ENCODE data around the gene PRKCQ. TPM values are rescaled to one million over a fixed set of nuclear protein-coding genes. Genes with fewer than 3 reads are reported as not detected.

The PRKCQ gene
- total and polyA plus RNA-seq, 9 donors: 8.4 to 21.9 (median 14.7) TPM

DNA sequence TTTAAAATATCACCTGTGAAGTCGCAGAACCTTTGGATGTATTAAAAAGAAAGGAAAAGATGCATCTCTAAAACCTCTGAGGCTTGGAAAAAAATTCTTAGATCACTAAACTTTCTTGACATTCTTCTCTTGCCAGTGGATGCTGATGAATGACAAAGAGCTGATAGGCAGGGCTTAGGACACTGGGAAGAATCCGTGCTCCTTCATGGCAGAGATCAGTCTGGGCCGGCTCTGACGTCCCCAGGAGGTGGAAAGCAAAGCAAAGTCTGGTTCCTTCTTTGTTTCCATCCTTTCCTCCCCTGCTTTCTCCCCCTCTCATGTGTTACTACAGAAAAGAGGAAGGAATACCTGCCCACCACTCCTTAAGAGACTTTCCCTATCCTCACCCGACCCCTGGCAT is 161.9 kb downstream of the PRKCQ start:
- no peaks in the 10 kb centered on the region for H3K36me3 ChIP-seq (ENCODE audit: control insufficient read depth, insufficient read depth, low read length)
- WGBS (ENCODE audit: insufficient coverage): 23% methylated on average over 3 of the region's 5 CpGs

DNA sequence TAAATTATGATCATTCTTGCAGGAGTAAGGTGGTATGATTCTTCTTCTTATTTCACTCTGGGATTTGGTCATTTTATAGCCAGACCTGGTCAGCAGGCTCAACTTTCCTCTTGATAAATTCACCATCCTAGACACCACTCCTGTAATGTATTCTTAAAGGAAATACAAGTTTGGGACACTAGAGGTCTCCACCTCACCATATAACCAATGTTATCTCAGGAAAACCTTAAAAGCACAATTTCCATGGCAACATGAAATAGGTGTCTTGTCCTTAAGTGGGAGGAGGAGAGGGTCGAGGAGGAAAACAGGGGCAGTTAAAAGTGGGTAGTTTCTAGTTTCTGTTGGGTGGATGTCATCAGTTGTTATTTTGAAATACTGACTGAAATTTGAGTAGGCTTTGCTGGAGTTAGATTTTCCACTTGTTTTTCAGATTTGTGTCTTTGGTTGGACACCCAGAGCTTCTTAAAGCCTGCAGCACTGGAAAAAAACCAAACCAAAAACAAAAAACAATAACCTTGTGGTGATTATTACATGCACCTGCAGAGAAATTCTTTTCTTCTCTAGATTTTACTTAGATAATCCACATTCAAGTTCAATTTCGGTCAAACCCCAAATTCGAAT is 163.1 kb downstream of the PRKCQ start:
- no peak overlapping the region for H3K4me3 ChIP-seq (ENCODE audit: low read length)
- no peaks in the 10 kb centered on the region for H3K4me1 ChIP-seq (ENCODE audit: control insufficient read depth, insufficient read depth, low read length)
- H3K27ac ChIP-seq (ENCODE audit: low read length): no peak overlapping the region
- peak; percentile 75 for DNase-seq
- no peaks in the 10 kb centered on the region for H3K9me3 ChIP-seq (replicated peaks; ENCODE audit: control insufficient read depth, low read depth, low read length)
- WGBS (ENCODE audit: insufficient coverage): 52% methylated on average over 3 of the region's 3 CpGs
- no peaks in the 10 kb centered on the region for H3K36me3 ChIP-seq (ENCODE audit: control insufficient read depth, insufficient read depth, low read length)
- peaks cover 4% of the 10 kb centered on the region for H3K27me3 ChIP-seq (ENCODE audit: control insufficient read depth, insufficient read depth, low read length)

More for the DNA sequence above, 161.9 kb downstream of the PRKCQ start:
- Histone ChIP-seq H3K27me3 (ENCODE audit: control insufficient read depth, insufficient read depth, low read length) (peaks cover 4% of the 10 kb centered on the region), H3K4me1 (ENCODE audit: control insufficient read depth, insufficient read depth, low read length) (no peaks in the 10 kb centered on the region), H3K27ac (ENCODE audit: low read length) (no peak overlapping the region), H3K9me3 (replicated peaks; ENCODE audit: control insufficient read depth, low read depth, low read length) (no peaks in the 10 kb centered on the region), H3K4me3 (ENCODE audit: low read length) (no peak overlapping the region)
- DNase-seq: no peak

GRCh38 chr10:6411436-6411835 is 168.6 kb downstream of the PRKCQ start:
- Histone ChIP-seq H3K36me3 (ENCODE audit: control insufficient read depth, insufficient read depth, low read length) (no peaks in the 10 kb centered on the region), H3K27ac (ENCODE audit: low read length) (no peak overlapping the region), H3K4me3 (ENCODE audit: low read length) (no peak overlapping the region), H3K4me1 (ENCODE audit: control insufficient read depth, insufficient read depth, low read length) (peaks cover 9% of the 10 kb centered on the region), H3K27me3 (ENCODE audit: control insufficient read depth, insufficient read depth, low read length) (no peaks in the 10 kb centered on the region), H3K9me3 (replicated peaks; ENCODE audit: control insufficient read depth, low read depth, low read length) (no peaks in the 10 kb centered on the region)
- WGBS (ENCODE audit: insufficient coverage): 86% methylated on average over 1 of the region's 3 CpGs
- DNase-seq: no peak

DNA sequence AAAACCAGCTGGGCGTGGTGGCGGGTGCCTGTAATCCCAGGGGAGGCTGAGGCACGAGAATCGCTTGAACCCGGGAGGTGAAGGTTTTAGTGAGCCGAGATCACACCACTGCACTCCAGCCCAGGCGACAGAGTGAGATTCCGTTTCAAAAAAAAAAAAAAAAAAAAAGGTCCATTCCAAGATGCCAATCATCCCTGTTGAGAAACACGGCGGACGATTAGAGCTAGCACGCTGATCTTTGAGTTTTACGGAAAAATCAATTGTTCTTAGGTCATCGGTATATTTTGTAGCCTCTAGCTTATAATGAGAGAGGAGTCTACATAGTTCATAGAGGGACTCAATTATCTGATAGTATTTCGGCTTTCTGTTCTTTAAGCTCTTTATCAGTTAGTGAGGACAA is 169.2 kb downstream of the PRKCQ start:
- WGBS (ENCODE audit: insufficient coverage): 91% methylated on average over 11 of the region's 15 CpGs
- H3K27ac ChIP-seq (ENCODE audit: low read length): peak overlapping the region; percentile 76
- no peak overlapping the region for H3K4me3 ChIP-seq (ENCODE audit: low read length)
- H3K9me3 ChIP-seq (replicated peaks; ENCODE audit: control insufficient read depth, low read depth, low read length): no peaks in the 10 kb centered on the region
- peaks cover 9% of the 10 kb centered on the region for H3K4me1 ChIP-seq (ENCODE audit: control insufficient read depth, insufficient read depth, low read length)
- DNase-seq: no peak
- H3K27me3 ChIP-seq (ENCODE audit: control insufficient read depth, insufficient read depth, low read length): no peaks in the 10 kb centered on the region
- no peaks in the 10 kb centered on the region for H3K36me3 ChIP-seq (ENCODE audit: control insufficient read depth, insufficient read depth, low read length)

GRCh38 chr10:6409971-6410643 is 170.0 kb downstream of the PRKCQ start:
- Histone ChIP-seq H3K27ac (ENCODE audit: low read length) (peak overlapping the region; percentile 86), H3K36me3 (ENCODE audit: control insufficient read depth, insufficient read depth, low read length) (no peaks in the 10 kb centered on the region), H3K27me3 (ENCODE audit: control insufficient read depth, insufficient read depth, low read length) (no peaks in the 10 kb centered on the region), H3K4me1 (ENCODE audit: control insufficient read depth, insufficient read depth, low read length) (peaks cover 9% of the 10 kb centered on the region), H3K4me3 (ENCODE audit: low read length) (no peak overlapping the region), H3K9me3 (replicated peaks; ENCODE audit: control insufficient read depth, low read depth, low read length) (no peaks in the 10 kb centered on the region)
- peak; percentile 84 for DNase-seq
- no CpG with 5 or more reads among the region's 2 CpGs for WGBS (ENCODE audit: insufficient coverage)

DNA sequence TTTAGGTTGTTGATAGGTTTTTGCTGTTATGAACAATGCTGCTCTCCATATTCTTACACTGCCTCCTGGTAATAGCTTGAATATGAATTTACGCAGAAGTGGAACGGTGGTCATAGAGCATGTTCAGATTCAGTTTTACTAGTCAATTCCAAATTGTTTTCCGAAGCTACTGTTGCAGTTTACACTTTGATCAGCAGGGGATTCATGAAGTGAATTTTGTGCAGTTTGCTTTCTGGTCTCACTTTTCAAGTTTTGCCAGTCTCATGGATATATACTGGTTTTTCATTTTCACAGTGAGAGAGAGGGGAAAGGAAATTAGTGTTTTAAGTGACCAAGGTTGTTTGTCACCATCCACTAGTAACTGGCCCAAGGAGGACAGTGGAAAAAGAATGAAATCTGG is 171.3 kb downstream of the PRKCQ start:
- Histone ChIP-seq H3K4me3 (ENCODE audit: low read length) (no peak overlapping the region), H3K27ac (ENCODE audit: low read length) (no peak overlapping the region), H3K9me3 (replicated peaks; ENCODE audit: control insufficient read depth, low read depth, low read length) (no peaks in the 10 kb centered on the region), H3K4me1 (ENCODE audit: control insufficient read depth, insufficient read depth, low read length) (peaks cover 9% of the 10 kb centered on the region), H3K27me3 (ENCODE audit: control insufficient read depth, insufficient read depth, low read length) (no peaks in the 10 kb centered on the region), H3K36me3 (ENCODE audit: control insufficient read depth, insufficient read depth, low read length) (no peaks in the 10 kb centered on the region)
- no peak for DNase-seq
- WGBS (ENCODE audit: insufficient coverage): 40% methylated on average over 1 of the region's 3 CpGs

GRCh38 chr10:6407034-6407721 is 172.9 kb downstream of the PRKCQ start:
- Histone ChIP-seq H3K4me3 (ENCODE audit: low read length) (no peak overlapping the region), H3K4me1 (ENCODE audit: control insufficient read depth, insufficient read depth, low read length) (peaks cover 9% of the 10 kb centered on the region), H3K27ac (ENCODE audit: low read length) (no peak overlapping the region), H3K36me3 (ENCODE audit: control insufficient read depth, insufficient read depth, low read length) (no peaks in the 10 kb centered on the region), H3K9me3 (replicated peaks; ENCODE audit: control insufficient read depth, low read depth, low read length) (no peaks in the 10 kb centered on the region), H3K27me3 (ENCODE audit: control insufficient read depth, insufficient read depth, low read length) (peaks cover 3% of the 10 kb centered on the region)
- no peak for DNase-seq
- 86% methylated on average over 9 of the region's 11 CpGs for WGBS (ENCODE audit: insufficient coverage)

DNA sequence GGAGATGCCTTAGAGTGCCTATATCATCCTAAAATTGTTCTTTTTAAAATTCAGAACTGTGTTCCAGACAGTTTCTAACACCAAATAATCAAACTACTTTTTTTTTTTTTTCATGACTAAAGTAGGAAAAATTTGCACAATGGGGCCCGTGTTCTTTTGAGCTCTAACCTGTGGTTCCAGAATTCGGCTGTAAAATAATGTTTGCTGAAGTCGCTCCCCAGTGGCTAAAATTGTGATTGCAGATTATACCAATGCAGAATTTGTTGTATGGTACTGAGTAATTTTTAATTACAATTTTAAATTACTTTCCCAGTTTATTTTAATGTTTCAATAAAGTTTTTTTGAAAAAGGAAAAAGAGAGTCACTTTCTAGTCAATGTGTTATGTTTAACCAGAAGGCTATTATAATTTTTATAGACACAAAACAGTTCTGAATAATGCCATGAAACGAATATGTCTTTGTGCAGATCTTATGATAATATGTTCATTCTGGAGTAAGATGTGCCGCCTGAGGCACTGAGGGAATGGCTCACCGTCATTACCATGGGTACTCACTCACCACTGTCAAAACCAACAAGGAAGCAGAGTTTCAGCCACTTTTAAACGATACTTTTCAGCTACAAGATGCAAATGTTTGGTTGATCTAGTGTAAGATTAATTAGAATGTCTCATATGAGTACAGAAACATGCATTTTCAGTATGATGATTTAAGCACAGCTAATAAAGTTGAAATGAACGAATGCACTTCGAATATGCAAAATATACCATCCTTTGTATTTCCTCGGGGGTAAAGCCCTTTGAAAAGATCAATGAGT is 173.6 kb downstream of the PRKCQ start:
- peaks cover 3% of the 10 kb centered on the region for H3K27me3 ChIP-seq (ENCODE audit: control insufficient read depth, insufficient read depth, low read length)
- no CpG with 5 or more reads among the region's 10 CpGs for WGBS (ENCODE audit: insufficient coverage)
- peaks cover 12% of the 10 kb centered on the region for H3K4me1 ChIP-seq (ENCODE audit: control insufficient read depth, insufficient read depth, low read length)
- no peaks in the 10 kb centered on the region for H3K9me3 ChIP-seq (replicated peaks; ENCODE audit: control insufficient read depth, low read depth, low read length)
- no peak overlapping the region for H3K4me3 ChIP-seq (ENCODE audit: low read length)
- H3K27ac ChIP-seq (ENCODE audit: low read length): no peak overlapping the region
- no peaks in the 10 kb centered on the region for H3K36me3 ChIP-seq (ENCODE audit: control insufficient read depth, insufficient read depth, low read length)
- DNase-seq: no peak

- peaks cover 13% of the 10 kb centered on the region for H3K4me1 ChIP-seq (ENCODE audit: control insufficient read depth, insufficient read depth, low read length)
- H3K4me3 ChIP-seq (ENCODE audit: low read length): no peak overlapping the region
- 100% methylated on average over 2 of the region's 3 CpGs for WGBS (ENCODE audit: insufficient coverage)
- no peaks in the 10 kb centered on the region for H3K36me3 ChIP-seq (ENCODE audit: control insufficient read depth, insufficient read depth, low read length)
- H3K27me3 ChIP-seq (ENCODE audit: control insufficient read depth, insufficient read depth, low read length): peaks cover 5% of the 10 kb centered on the region
- H3K9me3 ChIP-seq (replicated peaks; ENCODE audit: control insufficient read depth, low read depth, low read length): no peaks in the 10 kb centered on the region
- DNase-seq: no peak
- H3K27ac ChIP-seq (ENCODE audit: low read length): no peak overlapping the region
These were observed 174.4 kb downstream of the PRKCQ start for GRCh38 chr10:6405713-6406112.

Data from muscle of leg (tissue), 11 donors.